Testis (tissue), 2 donors: ENCODE results near the gene CENPU.

ENCODE experiments used
- CTCF ChIP-seq, 3 experiments: fragments of 450-650 bp in 2 of 3; fragments of 200-600 bp in 1 of 3; sonication (generic) in 1 of 3; IDR thresholded peaks; one replicate each; pipeline ENCODE4 v1.5.1; 2016 to 2019; ENCODE audit warnings: antibody characterized with exemption in 3 of 3, mild to moderate bottlenecking in 2 of 3, moderate library complexity in 1 of 3
- POLR2A ChIP-seq: fragments of 450-650 bp; IDR thresholded peaks from one replicate; pipeline ENCODE4 v1.6.1; 2017; ENCODE audit warnings: antibody characterized with exemption, mild to moderate bottlenecking, moderate library complexity

- TF ChIP-seq POLR2A = no peak
- no peak for TF ChIP-seq CTCF (IDR thresholded peaks at IDR 0.05)
Measured at GRCh38 chr4:184675821-184676492, 57.9 kb downstream of the CENPU start.
